HG03159 (cell line): ENCODE measurements around the gene SYCN.
"Not testable (repeated sequence)": the region's sequence is repeated elsewhere in the genome, so short reads cannot be mapped to it uniquely, and the experiment has no call there.

Experiments
- ATAC-seq: cut with Tn5 transposase; IDR thresholded peaks from one replicate; pipeline ENCODE4 v1.9.1; 2021; ENCODE audit warnings: mild to moderate bottlenecking, moderate library complexity; ENCODE audit not compliant: unreplicated experiment

The SYCN gene, protein sequence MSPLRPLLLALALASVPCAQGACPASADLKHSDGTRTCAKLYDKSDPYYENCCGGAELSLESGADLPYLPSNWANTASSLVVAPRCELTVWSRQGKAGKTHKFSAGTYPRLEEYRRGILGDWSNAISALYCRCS

DNA sequence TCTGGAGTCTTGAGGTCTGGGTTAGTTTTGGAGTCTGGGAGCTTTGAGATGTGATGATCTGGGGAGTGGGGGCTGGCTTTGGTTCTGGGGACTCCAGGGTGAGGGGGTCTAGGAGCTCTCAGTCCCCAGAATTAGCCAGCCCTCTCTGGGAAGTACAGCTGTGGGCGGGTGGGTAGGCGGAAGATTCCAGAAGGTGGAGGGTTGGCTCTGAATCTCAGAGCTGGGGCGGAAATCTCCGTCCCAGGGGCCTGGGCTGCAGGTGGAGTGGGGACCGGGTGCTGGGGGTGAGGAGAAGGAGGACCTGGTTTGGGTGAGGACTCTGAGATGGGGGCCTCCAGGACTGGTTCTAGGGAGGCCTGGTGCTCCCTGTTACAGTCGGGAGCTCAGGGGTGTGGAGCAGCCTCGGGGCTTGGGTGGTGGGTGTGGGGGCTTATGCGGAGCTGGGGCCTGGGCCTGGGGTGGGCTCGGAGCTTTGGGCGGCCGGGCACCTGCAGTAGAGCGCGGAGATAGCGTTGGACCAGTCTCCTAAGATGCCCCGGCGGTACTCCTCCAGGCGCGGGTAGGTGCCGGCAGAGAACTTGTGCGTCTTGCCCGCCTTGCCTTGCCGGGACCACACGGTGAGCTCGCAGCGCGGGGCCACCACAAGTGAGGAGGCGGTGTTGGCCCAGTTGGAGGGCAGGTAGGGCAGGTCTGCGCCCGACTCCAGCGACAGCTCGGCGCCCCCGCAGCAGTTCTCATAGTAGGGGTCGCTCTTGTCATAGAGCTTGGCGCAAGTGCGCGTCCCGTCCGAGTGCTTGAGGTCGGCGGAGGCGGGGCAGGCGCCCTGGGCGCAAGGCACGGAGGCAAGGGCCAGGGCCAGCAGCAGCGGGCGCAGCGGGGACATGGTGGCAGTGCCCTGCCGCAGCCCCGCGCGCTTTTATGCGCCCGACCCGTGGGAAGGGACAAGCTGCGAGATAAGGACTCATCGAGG lies at the start of gene SYCN:
SYCN (minus strand) TSS at position 892 of the 970 bp plus-strand sequence; CDS start at position 883, 9 bp downstream.
- no peak for ATAC-seq

DNA sequence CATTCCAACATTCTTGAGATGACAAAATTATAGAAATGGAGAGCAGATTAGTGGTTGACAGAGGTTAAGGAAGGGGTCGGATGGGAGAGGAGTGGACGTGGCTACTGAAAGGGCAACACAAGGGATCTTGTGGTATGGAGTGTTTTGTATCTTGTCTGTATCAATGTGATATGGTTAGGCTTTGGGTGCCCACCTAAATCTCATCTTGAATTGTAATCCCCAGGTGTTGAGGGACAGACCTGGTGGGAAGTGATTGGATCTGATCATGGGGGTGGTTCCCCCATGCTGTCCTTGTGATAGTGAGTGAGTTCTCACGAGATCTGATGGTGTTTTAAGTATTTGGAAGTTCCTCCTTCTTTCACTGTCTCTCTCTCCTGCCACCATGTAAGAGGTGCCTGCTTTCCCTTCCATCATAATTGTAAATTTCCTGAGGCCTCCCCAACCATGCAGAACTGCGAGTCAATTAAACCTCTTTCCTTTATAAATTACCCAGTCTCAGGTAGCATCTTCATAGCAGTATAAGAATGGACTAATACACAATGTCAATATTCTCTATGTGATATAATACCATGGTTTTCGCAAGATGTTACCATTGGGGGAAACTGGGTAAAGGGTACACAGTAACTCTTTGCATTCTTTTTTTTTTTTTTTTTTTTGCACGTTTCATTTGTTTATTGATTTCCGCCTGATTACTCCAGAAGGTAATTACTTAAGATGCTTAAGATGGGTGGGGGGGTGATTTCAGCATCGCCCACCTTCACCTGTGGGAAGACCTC lies 49.5 kb upstream of the SYCN start:
- ATAC-seq, result no peak

DNA sequence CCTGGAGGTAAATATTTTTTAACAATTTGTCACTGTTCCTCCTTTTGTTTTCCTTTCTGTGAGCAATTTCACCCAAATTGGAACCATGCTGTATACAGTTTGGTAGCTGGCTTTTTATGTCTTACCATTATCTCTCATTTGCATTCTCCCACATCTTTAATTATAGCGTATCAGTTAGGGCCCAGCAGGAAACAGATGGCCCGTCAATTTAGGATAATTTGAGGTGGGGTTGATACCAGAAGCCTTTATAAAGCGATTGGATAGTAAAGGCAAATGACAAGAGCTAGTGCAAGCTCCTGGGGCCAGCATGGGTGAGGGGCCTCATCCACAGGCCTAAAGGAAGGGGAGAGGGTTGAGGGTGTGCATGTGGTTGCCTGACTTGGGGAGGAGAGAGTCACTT lies 48.4 kb upstream of the SYCN start:
- ATAC-seq, result no peak

DNA sequence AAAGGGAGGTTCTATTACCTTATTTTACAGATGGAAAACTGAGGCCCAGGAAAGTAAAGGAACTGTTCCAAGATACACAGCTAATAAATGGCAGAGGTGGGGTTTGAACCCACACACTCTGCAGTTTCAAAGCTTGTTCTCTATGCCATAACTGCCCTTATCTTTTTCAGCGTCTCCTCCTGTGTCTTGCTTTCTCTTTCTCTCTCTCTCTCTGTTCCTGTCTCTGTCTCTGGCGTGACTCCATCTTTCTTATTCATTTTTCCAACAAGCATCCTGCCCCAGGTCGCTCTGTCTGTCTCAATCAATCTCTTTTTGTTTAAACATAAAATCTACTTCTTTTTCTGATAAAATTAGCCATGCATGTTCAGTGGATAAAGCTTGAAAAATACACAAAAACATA lies 47.8 kb upstream of the SYCN start:
- ATAC-seq, result no peak

DNA sequence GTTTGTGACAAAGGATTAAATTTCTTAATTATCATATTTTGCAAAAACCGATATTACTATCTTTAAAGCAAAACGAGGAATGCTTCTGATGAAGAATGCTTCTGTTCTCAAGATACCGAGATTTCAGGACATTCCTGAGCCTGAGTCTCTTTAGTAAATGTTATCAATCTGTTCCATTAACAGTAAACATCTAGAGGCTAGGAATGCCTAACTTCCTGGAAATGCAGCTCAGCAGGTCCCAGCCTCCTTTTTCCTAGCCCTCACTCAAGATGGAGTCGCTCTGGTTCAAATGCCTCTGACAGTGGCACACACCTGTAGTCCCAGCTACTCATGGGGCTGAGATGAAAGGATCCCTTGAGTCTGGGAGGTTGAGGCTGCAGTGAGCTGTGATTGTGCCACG lies 47.0 kb upstream of the SYCN start:
- ATAC-seq, result no peak

DNA sequence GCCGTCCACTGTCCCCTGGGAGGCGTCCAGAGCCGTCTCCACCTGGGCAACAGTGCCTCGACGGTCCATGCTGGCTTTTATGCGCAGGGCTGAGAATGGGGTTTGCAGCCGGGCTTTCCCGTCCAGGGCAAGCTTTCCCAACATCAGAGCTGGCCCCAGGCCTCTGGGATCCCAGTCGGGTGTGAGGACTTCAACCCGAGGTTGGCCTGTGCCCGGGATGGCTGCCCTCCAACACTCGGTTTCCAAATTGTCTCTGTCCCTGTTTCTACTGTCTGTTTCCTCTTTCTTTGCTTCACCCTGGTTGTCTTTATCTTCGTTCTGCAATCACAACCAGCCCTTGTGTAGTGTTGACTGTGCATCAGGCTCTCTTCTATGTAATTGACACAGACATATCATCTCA lies 44.7 kb upstream of the SYCN start, which contains the start of gene IFNL4:
IFNL4 (minus strand) TSS at position 51 of the 400 bp plus-strand sequence.
- no peak for ATAC-seq

DNA sequence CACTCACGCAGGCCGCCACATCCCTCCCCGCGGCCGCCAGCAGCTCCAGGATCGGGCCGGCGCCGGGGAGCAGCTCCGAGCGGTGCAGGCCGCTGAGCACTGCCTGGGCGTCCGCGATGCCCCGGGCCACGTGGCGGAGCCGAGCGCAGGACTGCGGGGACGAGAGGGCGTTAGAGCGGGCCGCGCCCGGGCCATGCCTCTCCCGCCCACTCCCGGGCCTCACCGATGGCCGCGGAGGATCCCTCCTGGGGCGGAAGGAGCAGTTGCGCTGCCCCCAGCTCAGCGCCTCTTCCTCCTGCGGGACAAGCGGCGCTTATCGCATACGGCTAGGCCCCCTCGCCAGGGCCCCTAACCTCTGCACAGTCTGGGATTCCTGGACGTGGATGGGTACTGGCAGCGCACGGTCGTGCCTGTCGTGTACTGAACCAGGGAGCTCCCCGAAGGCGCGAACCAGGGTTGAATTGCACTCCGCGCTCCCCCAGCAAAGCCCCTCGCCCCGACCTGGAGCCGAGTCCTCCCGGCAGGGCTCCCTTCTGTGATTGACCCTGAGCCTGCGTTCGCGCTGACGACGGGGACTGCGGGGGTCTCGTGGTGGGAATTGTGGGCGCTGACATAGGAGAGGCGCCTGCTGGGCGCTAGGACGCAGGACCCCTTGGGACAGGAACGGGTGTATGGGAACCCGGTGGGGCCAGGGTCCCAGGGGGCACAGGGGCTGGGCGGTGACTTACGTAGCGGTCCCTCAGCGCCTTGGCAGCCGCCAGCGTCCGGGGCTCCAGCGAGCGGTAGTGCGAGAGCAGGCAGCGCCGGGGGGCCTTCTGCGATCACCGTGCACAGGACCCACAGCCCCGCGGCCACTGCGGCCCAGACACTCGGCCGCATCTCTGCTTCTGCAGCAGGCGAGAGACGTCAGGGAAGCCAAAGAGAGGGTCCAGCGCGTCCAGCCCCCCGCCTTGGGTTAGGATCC lies 43.9 kb upstream of the SYCN start:
- ATAC-seq, result no peak

DNA sequence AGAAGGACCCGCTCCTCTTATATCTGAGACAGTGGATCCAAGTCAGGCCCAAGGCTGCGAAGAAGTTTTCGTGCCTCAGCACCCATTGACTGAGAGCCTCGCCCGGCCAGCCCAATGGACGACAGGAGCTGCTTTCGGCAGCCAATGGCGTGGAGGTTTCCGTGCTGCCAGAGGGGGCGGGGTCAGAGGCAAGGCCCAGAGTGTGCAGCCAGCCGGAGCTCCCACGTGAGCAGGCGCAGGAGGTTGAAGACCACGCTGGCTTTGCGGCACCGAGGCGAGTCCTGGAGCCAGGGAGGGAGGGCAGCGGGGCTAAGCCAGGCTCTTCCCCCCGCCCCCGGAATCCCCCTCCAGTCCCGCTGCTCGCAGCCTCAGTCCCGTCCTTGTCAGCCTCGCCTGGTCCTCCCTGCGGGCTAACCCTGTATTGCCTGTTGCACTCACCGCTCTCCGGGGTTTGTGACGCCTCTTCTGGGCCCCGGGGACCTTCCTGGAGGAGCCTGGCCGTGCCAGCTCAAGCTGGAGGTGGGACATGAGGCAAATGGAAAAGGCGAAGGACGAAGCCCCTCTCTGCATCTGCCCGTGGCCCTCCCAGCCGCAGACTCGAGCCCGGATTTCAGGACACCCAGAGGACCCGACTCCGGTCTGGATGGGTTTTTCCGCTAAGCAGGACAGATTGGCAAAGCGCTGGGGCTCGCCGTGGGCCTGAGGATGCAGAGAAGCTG lies 43.0 kb upstream of the SYCN start:
- ATAC-seq, result no peak

DNA sequence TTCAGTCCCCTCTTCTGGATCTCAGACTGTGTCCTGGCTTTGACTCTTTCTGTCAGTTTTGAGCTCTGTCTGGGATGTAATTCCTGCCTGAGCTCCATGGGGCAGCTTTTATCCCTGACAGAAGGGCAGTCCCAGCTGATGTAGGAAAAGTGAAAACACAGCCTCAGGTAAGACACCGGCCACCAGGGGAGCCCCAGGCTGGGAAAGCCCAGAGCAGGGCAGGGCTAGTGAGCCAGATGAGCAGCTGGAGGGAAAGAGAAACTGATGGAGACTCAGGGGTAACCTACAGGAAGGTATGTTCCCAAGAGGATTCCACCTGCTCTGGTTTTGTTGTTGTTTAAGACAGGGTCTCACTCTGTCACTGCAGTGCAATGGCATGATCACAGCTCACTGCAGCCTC lies 41.1 kb upstream of the SYCN start:
- ATAC-seq, result not testable (repeated sequence)

DNA sequence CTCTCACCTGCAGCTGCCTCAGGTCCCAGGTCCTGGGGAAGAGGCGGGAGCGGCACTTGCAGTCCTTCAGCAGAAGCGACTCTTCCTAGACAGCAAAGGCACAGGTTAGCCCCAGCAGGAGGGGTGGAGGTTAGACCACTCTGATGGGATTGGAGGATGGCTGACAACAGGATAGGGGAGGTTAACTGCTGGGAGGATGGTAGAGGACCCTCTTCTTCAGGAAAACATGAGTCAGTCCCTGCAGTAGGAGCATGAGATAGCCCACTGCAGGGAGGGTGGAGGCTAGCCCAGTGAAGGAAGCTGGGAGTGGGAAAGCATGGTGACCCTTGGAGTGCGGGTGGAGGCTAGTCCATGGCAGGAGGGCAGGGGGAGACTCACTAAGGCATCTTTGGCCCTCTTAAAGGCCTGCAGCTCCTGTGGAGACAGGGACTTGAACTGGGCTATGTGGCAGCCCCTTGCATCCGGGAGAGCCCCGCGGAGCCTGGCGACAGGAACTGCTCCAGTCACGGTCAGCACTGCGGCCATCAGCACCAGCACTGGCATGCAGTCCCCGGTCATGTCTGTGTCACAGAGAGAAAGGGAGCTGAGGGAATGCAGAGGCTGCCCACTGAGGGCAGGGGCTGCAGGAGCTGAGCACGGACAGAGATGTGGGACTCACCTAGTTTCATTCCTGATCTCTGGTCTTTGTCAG lies 40.5 kb upstream of the SYCN start, which contains the start of gene IFNL3:
IFNL3 (minus strand) TSS at position 597 of the 691 bp plus-strand sequence; CDS start at position 558, 39 bp downstream.
- ATAC-seq, result not testable (repeated sequence)

DNA sequence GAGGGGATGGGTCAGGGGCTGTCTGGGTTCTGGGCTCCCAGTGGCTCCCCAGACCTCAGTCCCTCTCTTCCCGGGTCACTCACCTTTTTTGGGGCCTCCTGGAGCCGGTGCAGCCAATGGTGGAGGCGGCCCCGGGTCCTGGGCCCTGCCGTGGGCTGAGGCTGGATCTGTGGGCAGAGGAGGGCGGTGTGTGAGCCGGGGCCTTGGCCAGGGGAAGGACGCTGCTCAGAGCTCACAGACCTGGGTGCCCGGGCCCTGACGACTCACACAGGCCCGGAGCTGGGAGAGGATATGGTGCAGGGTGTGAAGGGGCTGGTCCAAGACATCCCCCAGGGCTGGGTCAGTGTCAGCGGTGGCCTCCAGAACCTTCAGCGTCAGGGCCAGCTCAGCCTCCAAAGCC lies 39.7 kb upstream of the SYCN start:
- ATAC-seq, result not testable (repeated sequence)

DNA sequence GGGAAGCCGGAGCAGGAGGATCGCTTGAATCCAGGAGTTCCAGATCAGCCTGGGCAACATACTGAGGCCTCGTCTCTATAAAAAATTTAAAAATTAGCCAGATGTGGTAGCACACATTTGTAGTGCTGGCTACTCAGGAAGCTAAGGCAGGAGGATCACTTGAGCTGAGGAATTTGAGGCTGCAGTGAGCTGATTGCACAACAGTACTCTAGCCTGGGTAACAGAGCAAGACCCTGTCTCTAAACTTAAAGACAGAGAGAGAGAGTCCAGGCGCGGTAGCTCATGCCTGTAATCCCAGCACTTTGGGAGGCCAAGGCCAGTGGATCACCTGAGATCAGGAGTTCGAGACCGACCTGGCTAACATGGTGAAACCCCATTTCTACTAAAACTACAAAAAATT lies 36.4 kb upstream of the SYCN start:
- no peak for ATAC-seq

DNA sequence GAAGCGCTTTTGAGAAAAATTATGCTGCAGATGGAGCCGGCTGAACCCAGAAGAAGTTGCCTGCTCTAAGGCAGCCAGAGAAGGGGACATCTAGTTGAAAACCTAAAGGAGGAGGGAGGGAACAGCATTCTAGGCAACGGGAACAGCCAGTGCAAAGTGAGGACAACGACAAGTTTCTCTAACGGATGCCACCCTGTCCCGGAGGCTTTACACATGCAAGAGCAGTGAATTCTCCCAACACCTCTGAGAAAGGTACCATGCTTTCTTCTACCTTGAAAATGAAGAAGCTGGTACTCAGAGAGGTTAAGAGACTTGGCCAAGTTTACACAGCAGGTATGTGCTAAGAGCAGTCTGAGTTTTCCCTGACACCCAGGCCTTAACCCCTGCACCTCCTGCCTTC lies 34.9 kb upstream of the SYCN start:
- ATAC-seq, result no peak

DNA sequence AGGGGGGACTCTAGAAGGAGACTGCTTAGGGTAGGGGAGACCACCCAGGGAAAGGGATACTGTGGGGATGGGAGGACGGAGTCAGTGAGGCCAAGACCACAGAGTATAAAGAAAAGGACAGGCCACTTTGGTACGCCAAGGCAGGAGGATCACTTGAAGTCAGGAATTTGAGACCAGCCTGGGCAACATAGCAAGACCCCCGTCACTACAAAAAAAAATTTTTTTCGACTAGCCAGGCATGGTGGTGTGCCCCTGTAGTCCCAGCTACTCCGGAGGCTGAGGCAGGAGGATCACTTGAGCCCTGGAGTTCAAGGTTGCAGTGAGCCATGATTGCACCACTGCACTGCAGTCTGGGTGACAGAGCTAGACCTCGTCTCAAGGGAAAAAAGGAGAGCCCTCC lies 34.1 kb upstream of the SYCN start:
- no peak for ATAC-seq

DNA sequence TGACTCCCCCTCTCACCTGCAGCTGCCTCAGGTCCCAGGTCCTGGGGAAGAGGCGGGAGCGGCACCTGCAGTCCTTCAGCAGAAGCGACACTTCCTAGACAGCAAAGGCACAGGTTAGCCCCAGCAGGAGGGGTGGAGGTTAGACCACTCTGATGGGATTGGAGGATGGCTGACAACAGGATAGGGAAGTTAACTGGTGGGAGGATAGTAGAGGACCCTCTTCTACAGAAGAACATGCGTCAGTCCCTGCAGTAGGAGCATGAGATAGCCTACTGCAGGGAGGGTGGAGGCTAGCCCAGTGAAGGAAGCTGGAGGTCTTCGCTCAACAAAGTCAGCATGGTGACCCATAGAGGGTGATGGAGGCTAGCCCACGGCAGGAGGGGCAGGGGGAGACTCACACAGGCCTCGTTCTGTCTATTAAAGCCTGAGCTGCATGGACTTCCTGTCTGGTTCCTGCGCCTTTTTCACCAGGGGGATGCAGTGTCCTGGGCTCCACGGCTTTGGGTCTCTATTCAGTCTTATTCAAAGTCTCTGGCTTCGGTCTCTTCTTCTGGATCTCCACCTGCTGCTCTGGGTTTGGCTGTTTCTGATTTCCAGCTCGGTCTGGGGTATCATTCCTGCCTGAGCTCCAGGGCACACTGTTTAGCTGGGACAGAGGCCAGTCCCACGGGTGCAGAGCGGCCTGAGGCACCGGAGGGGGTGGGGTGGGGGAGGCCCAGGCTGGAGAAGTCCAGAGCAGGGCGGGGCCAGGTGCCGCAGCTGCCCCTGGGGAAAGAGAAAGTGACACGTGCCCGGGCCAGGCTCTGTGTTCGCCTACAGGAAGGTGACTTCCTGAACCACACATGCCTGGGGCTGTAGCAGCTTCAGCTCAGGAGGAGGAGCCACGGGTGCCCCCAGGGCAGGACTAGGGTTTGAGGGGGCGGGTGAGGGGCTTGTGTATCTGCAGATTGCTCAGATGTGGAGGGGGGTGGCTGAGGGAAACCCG lies 33.4 kb upstream of the SYCN start:
- ATAC-seq, result no peak

DNA sequence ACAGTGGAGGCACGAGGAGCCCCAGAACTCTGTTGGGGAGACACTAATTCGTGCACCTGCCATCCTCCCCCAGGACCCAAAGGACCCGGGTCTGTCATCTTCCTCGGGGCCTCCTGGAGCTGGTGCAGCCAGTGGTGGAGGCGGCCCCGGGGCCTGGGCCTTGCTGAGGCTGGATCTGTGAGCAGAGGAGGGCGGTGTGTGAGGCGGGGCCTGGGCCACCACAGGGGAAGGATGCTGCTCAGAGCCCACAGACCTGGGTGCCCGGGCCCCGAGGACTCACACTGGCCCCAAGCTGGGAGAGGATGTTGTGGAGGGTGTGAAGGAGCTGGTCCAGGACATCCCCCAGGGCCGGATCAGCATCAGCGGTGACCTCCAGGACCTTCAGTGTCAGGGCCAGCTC lies 32.5 kb upstream of the SYCN start:
- ATAC-seq, result no peak

DNA sequence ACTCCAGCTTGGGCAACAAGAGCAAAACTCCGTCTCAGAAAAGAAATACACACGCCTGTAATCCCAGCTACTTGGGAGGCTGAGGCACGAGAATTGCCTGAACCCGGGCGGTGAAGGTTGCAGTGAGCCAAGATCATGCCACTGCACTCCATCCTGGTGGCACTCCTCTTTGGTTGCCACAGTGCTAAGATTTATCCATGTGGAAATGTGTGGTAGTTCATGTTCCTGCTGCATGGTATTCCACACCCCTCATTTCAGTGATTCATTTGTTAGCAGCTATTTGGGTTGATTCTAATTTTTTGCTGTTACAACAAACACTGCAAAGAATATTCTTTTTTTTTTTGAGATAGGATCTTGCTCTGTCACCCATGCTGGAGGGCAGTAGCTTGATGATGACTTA lies 28.6 kb upstream of the SYCN start:
- ATAC-seq, result no peak
